ENCODE results near the gene ETV2.
"Not testable (repeated sequence)": the region's sequence is repeated elsewhere in the genome, so short reads cannot be mapped to it uniquely, and the experiment has no call there.

Gene ETV2

GRCh38 chr19:35661995-35662340, 20.4 kb downstream of the ETV2 start:
- DNase-seq: no peak

GRCh38 chr19:35663981-35664380, 22.4 kb downstream of the ETV2 start:
- DNase-seq: no peak

GRCh38 chr19:35665157-35665556, 23.6 kb downstream of the ETV2 start:
- DNase-seq: no peak

GRCh38 chr19:35665604-35666003, 24.1 kb downstream of the ETV2 start:
- no peak for DNase-seq

- DNase-seq: no peak
These were observed 24.8 kb downstream of the ETV2 start, which contains the start of gene UPK1A for GRCh38 chr19:35666251-35666913. UPK1A (plus strand) TSS chr19:35666517; CDS start chr19:35666813, 296 bp downstream.

GRCh38 chr19:35669566-35669965, 28.0 kb downstream of the ETV2 start:
- DNase-seq: no peak

- DNase-seq: no peak
These were observed 28.4 kb downstream of the ETV2 start for GRCh38 chr19:35669974-35670373.

- no peak for DNase-seq
These were observed 29.1 kb downstream of the ETV2 start for GRCh38 chr19:35670686-35671085.

GRCh38 chr19:35671818-35672217, 30.3 kb downstream of the ETV2 start:
- DNase-seq: peak; percentile 1

- peak; percentile 25 for DNase-seq
These were observed 31.7 kb downstream of the ETV2 start for GRCh38 chr19:35673121-35673804.

- DNase-seq: no peak
These were observed 34.1 kb downstream of the ETV2 start for GRCh38 chr19:35675589-35676140.

GRCh38 chr19:35689836-35690235, 48.3 kb downstream of the ETV2 start:
- DNase-seq: no peak

- DNase-seq: not testable (repeated sequence)
These were observed 49.6 kb downstream of the ETV2 start for GRCh38 chr19:35691106-35691505.

- DNase-seq: no peak
These were observed 50.5 kb downstream of the ETV2 start for GRCh38 chr19:35692010-35692409.

- no peak for DNase-seq
These were observed 51.9 kb downstream of the ETV2 start for GRCh38 chr19:35693422-35693821.

- DNase-seq: peak; percentile 80
These were observed 52.5 kb downstream of the ETV2 start for GRCh38 chr19:35693835-35694599.

All from NCI-H774 (cell line).